HepG2 (cell line): ENCODE data around the gene GNAI2. TPM values are rescaled to one million over a fixed set of nuclear protein-coding genes. Genes with fewer than 3 reads are reported as not detected.

ENCODE experiments used
- KDM4B ChIP-seq: sonication (generic); formaldehyde crosslinking; IDR thresholded peaks from 2 replicates; pipeline ENCODE4 v1.4.0; 2020; ENCODE audit warnings: missing genetic modification reagents
- KLF13 ChIP-seq: sonication (generic); formaldehyde crosslinking; IDR thresholded peaks from 2 replicates; pipeline ENCODE4 v1.4.0; 2020; ENCODE audit warnings: mild to moderate bottlenecking, missing genetic modification reagents
- MZF1 ChIP-seq: sonication (generic); formaldehyde crosslinking; IDR thresholded peaks from 2 replicates; pipeline ENCODE4 v1.8.1; 2023; ENCODE audit warnings: mild to moderate bottlenecking, missing genetic modification reagents, borderline replicate concordance
- SIN3B ChIP-seq: fragments of 150-350 bp; IDR thresholded peaks from 2 replicates; pipeline ENCODE4 v1.6.1; 2014; ENCODE audit warnings: low read length
- TAF1 ChIP-seq: sonication (generic); formaldehyde crosslinking; IDR thresholded peaks from 2 replicates; pipeline ENCODE4 v1.4.0; 2020; ENCODE audit warnings: missing genetic modification reagents
- polyA plus RNA-seq, 8 experiments: library from polyadenylated mRNA; depleted of rRNA in 3 of 8; stranded (reverse) in 7 of 8; unstranded in 1 of 8; fragments of >200 nt; fragmentation: Illumina TruSeq in 4 of 8; extraction: Trizol in 4 of 8; gene quantifications; 2 replicates each; pipeline versions ENCODE4 v1.2.1 to v1.2.3, GENCODE V29; 2011 to 2016; ENCODE audit warnings: low read depth in 4 of 8, missing spikeins in 1 of 8, mixed read lengths in 1 of 8; ENCODE audit not compliant: insufficient read depth in 1 of 8
- total RNA-seq, 5 experiments: library from RNA; depleted of rRNA; stranded (reverse); fragments of >200 nt; fragmentation: Illumina TruSeq; extraction: Trizol; gene quantifications; 2 replicates each; pipeline ENCODE4 v1.2.3, GENCODE V29; 2016; ENCODE audit warnings: low read depth in 1 of 5
- TF ChIP-seq, protein P1 (sequence below), 2 experiments: sonication (generic) in 1 of 2; formaldehyde crosslinking in 1 of 2; IDR thresholded peaks; 2 replicates each; pipeline versions ENCODE4 v1.5.1 to v1.6.1; 2011 to 2020; ENCODE audit warnings: borderline replicate concordance in 1 of 2, low read depth in 1 of 2, low read length in 1 of 2, mild to moderate bottlenecking in 1 of 2, missing genetic modification reagents in 1 of 2, moderate library complexity in 1 of 2
- TF ChIP-seq, protein P2 (sequence below): IDR thresholded peaks from 2 replicates; pipeline ENCODE4 v1.6.1; 2016; ENCODE audit warnings: mild to moderate bottlenecking, missing biosample characterization, missing genetic modification reagents
- TF ChIP-seq, protein P3 (sequence below): sonication (generic); formaldehyde crosslinking; IDR thresholded peaks from 2 replicates; pipeline ENCODE4 v1.4.0; 2020; ENCODE audit warnings: missing genetic modification reagents, low read depth, mild to moderate bottlenecking, borderline replicate concordance
- TF ChIP-seq, protein P4 (sequence below): IDR thresholded peaks from 2 replicates; pipeline ENCODE4 v1.6.1; 2016; ENCODE audit warnings: low read depth, missing genetic modification reagents, missing compliant biosample characterization
- TF ChIP-seq, protein P5 (sequence below): sonication (generic); formaldehyde crosslinking; IDR thresholded peaks from 2 replicates; pipeline ENCODE4 v1.4.0; 2020; ENCODE audit warnings: missing genetic modification reagents

Gene GNAI2
- total and polyA plus RNA-seq, 2 of the 13 experiments (the other 11 are each of a cell fraction or from before 2014, with no cell fraction given) = 51.1 to 66.2 TPM

DNA sequence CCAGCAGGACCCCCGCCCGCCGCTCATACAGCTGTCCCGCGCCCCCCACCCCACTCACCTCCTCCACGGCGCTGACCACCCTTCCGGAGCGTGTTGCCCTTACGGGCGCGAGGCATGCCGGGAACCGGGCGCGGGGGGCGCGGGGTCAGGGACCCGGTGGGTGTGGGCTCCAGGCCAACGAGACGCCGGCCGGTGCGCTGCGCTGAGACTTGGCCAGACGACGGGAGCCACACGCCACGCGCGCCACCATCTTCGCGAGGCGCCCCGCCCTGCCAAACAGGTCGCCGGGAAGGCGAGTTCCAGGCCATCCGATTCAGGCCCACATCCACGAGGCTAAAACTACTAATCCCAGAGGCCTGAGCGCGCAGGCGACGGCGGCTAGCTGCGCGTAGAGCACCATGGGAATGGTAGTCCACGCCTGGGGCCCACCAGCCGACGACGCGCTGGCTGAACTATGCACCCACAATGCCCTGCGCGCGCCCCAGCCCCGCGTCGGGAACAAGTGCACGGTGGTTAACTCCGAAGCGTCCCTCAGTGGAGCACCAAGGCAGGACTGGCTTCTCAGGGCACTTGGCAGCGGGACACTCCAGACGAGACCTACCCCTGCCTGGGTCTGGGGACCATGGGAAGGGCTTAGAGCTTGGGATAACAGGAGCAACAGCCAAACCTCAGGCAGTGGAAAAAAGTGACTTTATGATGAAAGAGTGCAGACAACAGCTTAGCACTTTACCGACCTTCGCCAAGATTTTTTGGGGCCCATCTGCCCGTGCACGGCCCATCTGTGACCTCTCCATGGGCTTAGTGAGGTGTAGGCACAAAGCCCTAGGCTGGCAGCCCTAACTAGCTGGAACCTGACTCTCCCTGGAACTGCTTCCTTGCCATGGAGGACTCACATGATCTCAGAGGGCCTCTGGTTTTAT is 56.4 kb downstream of the GNAI2 start, which contains the start of gene IFRD2 (continued):
- TF ChIP-seq, protein P1, sequence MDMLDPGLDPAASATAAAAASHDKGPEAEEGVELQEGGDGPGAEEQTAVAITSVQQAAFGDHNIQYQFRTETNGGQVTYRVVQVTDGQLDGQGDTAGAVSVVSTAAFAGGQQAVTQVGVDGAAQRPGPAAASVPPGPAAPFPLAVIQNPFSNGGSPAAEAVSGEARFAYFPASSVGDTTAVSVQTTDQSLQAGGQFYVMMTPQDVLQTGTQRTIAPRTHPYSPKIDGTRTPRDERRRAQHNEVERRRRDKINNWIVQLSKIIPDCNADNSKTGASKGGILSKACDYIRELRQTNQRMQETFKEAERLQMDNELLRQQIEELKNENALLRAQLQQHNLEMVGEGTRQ (IDR thresholded peaks at IDR 0.05; ENCODE audit: low read depth, low read length) = no peak
- TF ChIP-seq, protein P1 (CRISPR knock-in tag; IDR thresholded peaks at IDR 0.05; ENCODE audit: borderline replicate concordance) = no peak; the same call in 1 of the 2 replicates
- TF ChIP-seq, protein P2, sequence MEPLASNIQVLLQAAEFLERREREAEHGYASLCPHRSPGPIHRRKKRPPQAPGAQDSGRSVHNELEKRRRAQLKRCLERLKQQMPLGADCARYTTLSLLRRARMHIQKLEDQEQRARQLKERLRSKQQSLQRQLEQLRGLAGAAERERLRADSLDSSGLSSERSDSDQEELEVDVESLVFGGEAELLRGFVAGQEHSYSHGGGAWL (CRISPR knock-in tag) = peak; percentile 84
- peak; percentile 49; the same call in 1 of the 2 replicates for TF ChIP-seq SIN3B
- TF ChIP-seq, protein P3, sequence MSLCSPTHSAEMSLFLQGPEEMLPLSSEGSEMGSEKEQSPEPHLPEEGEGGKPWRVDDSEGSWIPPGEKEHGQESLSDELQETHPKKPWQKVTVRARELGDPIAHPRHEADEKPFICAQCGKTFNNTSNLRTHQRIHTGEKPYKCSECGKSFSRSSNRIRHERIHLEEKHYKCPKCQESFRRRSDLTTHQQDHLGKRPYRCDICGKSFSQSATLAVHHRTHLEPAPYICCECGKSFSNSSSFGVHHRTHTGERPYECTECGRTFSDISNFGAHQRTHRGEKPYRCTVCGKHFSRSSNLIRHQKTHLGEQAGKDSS (CRISPR knock-in tag) = peak; percentile 50; the same call in 1 of the 2 replicates
- TF ChIP-seq, protein P4, sequence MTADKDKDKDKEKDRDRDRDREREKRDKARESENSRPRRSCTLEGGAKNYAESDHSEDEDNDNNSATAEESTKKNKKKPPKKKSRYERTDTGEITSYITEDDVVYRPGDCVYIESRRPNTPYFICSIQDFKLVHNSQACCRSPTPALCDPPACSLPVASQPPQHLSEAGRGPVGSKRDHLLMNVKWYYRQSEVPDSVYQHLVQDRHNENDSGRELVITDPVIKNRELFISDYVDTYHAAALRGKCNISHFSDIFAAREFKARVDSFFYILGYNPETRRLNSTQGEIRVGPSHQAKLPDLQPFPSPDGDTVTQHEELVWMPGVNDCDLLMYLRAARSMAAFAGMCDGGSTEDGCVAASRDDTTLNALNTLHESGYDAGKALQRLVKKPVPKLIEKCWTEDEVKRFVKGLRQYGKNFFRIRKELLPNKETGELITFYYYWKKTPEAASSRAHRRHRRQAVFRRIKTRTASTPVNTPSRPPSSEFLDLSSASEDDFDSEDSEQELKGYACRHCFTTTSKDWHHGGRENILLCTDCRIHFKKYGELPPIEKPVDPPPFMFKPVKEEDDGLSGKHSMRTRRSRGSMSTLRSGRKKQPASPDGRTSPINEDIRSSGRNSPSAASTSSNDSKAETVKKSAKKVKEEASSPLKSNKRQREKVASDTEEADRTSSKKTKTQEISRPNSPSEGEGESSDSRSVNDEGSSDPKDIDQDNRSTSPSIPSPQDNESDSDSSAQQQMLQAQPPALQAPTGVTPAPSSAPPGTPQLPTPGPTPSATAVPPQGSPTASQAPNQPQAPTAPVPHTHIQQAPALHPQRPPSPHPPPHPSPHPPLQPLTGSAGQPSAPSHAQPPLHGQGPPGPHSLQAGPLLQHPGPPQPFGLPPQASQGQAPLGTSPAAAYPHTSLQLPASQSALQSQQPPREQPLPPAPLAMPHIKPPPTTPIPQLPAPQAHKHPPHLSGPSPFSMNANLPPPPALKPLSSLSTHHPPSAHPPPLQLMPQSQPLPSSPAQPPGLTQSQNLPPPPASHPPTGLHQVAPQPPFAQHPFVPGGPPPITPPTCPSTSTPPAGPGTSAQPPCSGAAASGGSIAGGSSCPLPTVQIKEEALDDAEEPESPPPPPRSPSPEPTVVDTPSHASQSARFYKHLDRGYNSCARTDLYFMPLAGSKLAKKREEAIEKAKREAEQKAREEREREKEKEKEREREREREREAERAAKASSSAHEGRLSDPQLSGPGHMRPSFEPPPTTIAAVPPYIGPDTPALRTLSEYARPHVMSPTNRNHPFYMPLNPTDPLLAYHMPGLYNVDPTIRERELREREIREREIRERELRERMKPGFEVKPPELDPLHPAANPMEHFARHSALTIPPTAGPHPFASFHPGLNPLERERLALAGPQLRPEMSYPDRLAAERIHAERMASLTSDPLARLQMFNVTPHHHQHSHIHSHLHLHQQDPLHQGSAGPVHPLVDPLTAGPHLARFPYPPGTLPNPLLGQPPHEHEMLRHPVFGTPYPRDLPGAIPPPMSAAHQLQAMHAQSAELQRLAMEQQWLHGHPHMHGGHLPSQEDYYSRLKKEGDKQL (CRISPR knock-in tag) = no peak
- TF ChIP-seq MZF1 = no peak; the same call in 1 of the 2 replicates
- TF ChIP-seq KLF13 (CRISPR knock-in tag) = no peak
- TF ChIP-seq KDM4B (CRISPR knock-in tag) = no peak; the same call in 1 of the 2 replicates
- peak; percentile 92 for TF ChIP-seq TAF1 (CRISPR knock-in tag)
- TF ChIP-seq, protein P5, sequence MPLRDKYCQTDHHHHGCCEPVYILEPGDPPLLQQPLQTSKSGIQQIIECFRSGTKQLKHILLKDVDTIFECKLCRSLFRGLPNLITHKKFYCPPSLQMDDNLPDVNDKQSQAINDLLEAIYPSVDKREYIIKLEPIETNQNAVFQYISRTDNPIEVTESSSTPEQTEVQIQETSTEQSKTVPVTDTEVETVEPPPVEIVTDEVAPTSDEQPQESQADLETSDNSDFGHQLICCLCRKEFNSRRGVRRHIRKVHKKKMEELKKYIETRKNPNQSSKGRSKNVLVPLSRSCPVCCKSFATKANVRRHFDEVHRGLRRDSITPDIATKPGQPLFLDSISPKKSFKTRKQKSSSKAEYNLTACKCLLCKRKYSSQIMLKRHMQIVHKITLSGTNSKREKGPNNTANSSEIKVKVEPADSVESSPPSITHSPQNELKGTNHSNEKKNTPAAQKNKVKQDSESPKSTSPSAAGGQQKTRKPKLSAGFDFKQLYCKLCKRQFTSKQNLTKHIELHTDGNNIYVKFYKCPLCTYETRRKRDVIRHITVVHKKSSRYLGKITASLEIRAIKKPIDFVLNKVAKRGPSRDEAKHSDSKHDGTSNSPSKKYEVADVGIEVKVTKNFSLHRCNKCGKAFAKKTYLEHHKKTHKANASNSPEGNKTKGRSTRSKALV = no peak; the same call in 1 of the 2 replicates
